H9 (cell line): Measurements from ENCODE around the gene TYRP1. TPM values are rescaled to one million over a fixed set of nuclear protein-coding genes. Genes with fewer than 3 reads are reported as not detected.

Experiments used
- DNase-seq: peaks from one replicate; pipeline ENCODE4 v3.0.0-alpha.2; 2017
- H2AFZ ChIP-seq: one replicate; pipeline ENCODE4 v1.6.1; 2013; ENCODE audit warnings: mild to moderate bottlenecking, low read length, control low read depth, moderate library complexity
- H2AK5ac ChIP-seq: 2 replicates; pipeline ENCODE4 v1.6.1; 2013; ENCODE audit warnings: low read length, control low read depth, mixed read lengths; ENCODE audit not compliant: insufficient read length
- H2BK120ac ChIP-seq: one replicate; pipeline ENCODE4 v1.6.1; 2013; ENCODE audit warnings: low read depth, mild to moderate bottlenecking, low read length, control low read depth, inconsistent platforms; ENCODE audit not compliant: poor library complexity, severe bottlenecking
- H2BK12ac ChIP-seq: 2 replicates; pipeline ENCODE4 v1.6.1; 2013; ENCODE audit warnings: low read length, control low read depth, mixed read lengths, low read depth; ENCODE audit not compliant: insufficient read length
- H2BK15ac ChIP-seq: 2 replicates; pipeline ENCODE4 v1.6.1; 2013; ENCODE audit warnings: low read depth, low read length, control low read depth
- H2BK20ac ChIP-seq: one replicate; pipeline ENCODE4 v1.6.1; 2013; ENCODE audit warnings: low read depth, mild to moderate bottlenecking, low read length, control low read depth, inconsistent platforms; ENCODE audit not compliant: poor library complexity, severe bottlenecking
- H2BK5ac ChIP-seq: 2 replicates; pipeline ENCODE4 v1.6.1; 2013; ENCODE audit warnings: low read length, control low read depth, mixed read lengths; ENCODE audit not compliant: insufficient read length
- H3K14ac ChIP-seq: 2 replicates; pipeline ENCODE4 v1.6.1; 2013; ENCODE audit warnings: low read length, control low read depth; ENCODE audit not compliant: insufficient read depth
- H3K18ac ChIP-seq: 2 replicates; pipeline ENCODE4 v1.6.1; 2013; ENCODE audit warnings: low read depth, mild to moderate bottlenecking, mixed read lengths, low read length, control low read depth; ENCODE audit not compliant: insufficient read length
- H3K23ac ChIP-seq: 2 replicates; pipeline ENCODE4 v1.6.1; 2013; ENCODE audit warnings: low read length, control low read depth, mixed read lengths, low read depth; ENCODE audit not compliant: insufficient read length
- H3K23me2 ChIP-seq: 2 replicates; pipeline ENCODE4 v1.6.1; 2013; ENCODE audit warnings: low read depth, mild to moderate bottlenecking, mixed read lengths, low read length, control low read depth; ENCODE audit not compliant: insufficient read length, poor library complexity, severe bottlenecking
- H3K27ac ChIP-seq: 2 replicates; pipeline ENCODE4 v1.5.1; 2013; ENCODE audit warnings: low read length, control low read depth, mixed read lengths, low read depth; ENCODE audit not compliant: insufficient read length
- H3K27me3 ChIP-seq: 2 replicates; pipeline ENCODE4 v1.6.1; 2013; ENCODE audit warnings: low read length, control low read depth, inconsistent platforms; ENCODE audit not compliant: insufficient read depth
- H3K4ac ChIP-seq: 2 replicates; pipeline ENCODE4 v1.6.1; 2013; ENCODE audit warnings: low read depth, mild to moderate bottlenecking, control low read depth, inconsistent platforms, low read length, moderate library complexity
- H3K4me1 ChIP-seq: 2 replicates; pipeline ENCODE4 v1.6.1; 2013; ENCODE audit warnings: low read length, control low read depth, inconsistent platforms; ENCODE audit not compliant: insufficient read depth
- H3K4me2 ChIP-seq: 2 replicates; pipeline ENCODE4 v1.6.1; 2013; ENCODE audit warnings: low read length, control low read depth, mixed read lengths; ENCODE audit not compliant: insufficient read length, insufficient read depth
- H3K56ac ChIP-seq: 2 replicates; pipeline ENCODE4 v1.6.1; 2013; ENCODE audit warnings: low read depth, mild to moderate bottlenecking, mixed read lengths, low read length, control low read depth; ENCODE audit not compliant: insufficient read length
- H3K79me1 ChIP-seq: 2 replicates; pipeline ENCODE4 v1.6.1; 2013; ENCODE audit warnings: low read depth, mild to moderate bottlenecking, moderate library complexity, low read length, control low read depth, inconsistent platforms; ENCODE audit not compliant: insufficient read depth, poor library complexity, severe bottlenecking
- H3K79me2 ChIP-seq: 2 replicates; pipeline ENCODE4 v1.6.1; 2013; ENCODE audit warnings: low read length, control low read depth, inconsistent platforms; ENCODE audit not compliant: insufficient read depth
- H3K9ac ChIP-seq: 2 replicates; pipeline ENCODE4 v1.6.1; 2013; ENCODE audit warnings: low read length, control low read depth, mixed read lengths; ENCODE audit not compliant: insufficient read length; ENCODE audit errors: extremely low read depth
- H3K9me3 ChIP-seq: one replicate; pipeline ENCODE4 v1.6.1; 2013; ENCODE audit warnings: low read depth, low read length, inconsistent platforms; ENCODE audit not compliant: control insufficient read depth
- H3T11ph ChIP-seq: one replicate; pipeline ENCODE4 v1.6.1; 2013; ENCODE audit warnings: mild to moderate bottlenecking, low read length, control low read depth, inconsistent platforms
- H4K20me1 ChIP-seq: one replicate; pipeline ENCODE4 v1.6.1; 2013; ENCODE audit not compliant: control insufficient read depth, insufficient read length, insufficient read depth
- H4K5ac ChIP-seq: 2 replicates; pipeline ENCODE4 v1.6.1; 2013; ENCODE audit warnings: low read depth, mild to moderate bottlenecking, mixed read lengths, low read length, control low read depth; ENCODE audit not compliant: insufficient read length
- H4K8ac ChIP-seq: replicated peaks from 2 replicates; pipeline ENCODE4 v1.6.1; 2013; ENCODE audit warnings: low read length, control low read depth, mixed read lengths, low read depth; ENCODE audit not compliant: insufficient read length
- H4K91ac ChIP-seq: 2 replicates; pipeline ENCODE4 v1.6.1; 2013; ENCODE audit warnings: low read depth, mild to moderate bottlenecking, moderate library complexity, mixed read lengths, low read length, control low read depth; ENCODE audit not compliant: insufficient read length
- H3K27ac Mint-ChIP-seq, 3 experiments: 2 replicates in 2 of 3; 3 replicates in 1 of 3; pipeline ENCODE4 v1.8.0; 2020 to 2021; ENCODE audit warnings: mixed read lengths in 3 of 3, mild to moderate bottlenecking in 1 of 3, moderate library complexity in 1 of 3
- H3K27me3 Mint-ChIP-seq: 2 replicates; pipeline ENCODE4 v1.8.0; 2021; ENCODE audit warnings: low read depth, mild to moderate bottlenecking, moderate library complexity, mixed read lengths
- H3K36me3 Mint-ChIP-seq, 3 experiments: 2 replicates in 2 of 3; 3 replicates in 1 of 3; pipeline ENCODE4 v1.8.0; 2020 to 2021; ENCODE audit warnings: low read depth in 3 of 3, mixed read lengths in 3 of 3; ENCODE audit not compliant: insufficient read depth in 1 of 3
- H3K4me1 Mint-ChIP-seq, 2 experiments: 2 replicates each; pipeline ENCODE4 v1.8.0; 2020; ENCODE audit warnings: mixed read lengths in 2 of 2
- H3K4me3 Mint-ChIP-seq, 2 experiments: 2 replicates in 1 of 2; 3 replicates in 1 of 2; pipeline ENCODE4 v1.8.0; 2020 to 2021; ENCODE audit warnings: mild to moderate bottlenecking in 2 of 2, mixed read lengths in 2 of 2, moderate library complexity in 1 of 2
- H3K9me3 Mint-ChIP-seq, 2 experiments: 2 replicates in 1 of 2; 3 replicates in 1 of 2; pipeline ENCODE4 v1.8.0; 2020; ENCODE audit warnings: mild to moderate bottlenecking in 2 of 2, mixed read lengths in 2 of 2, moderate library complexity in 1 of 2
- CTCF ChIP-seq: fragments of 200-600 bp; sonication (generic); conservative IDR thresholded peaks from 3 replicates; pipeline ENCODE4 v1.8.0; 2021; ENCODE audit warnings: antibody characterized with exemption, mild to moderate bottlenecking
- WGBS: extraction: QIAGEN DNeasy Blood & Tissue Kit; methylation state at CpG from one replicate; pipeline ENCODE4 v1.1.7; 2013; ENCODE audit warnings: missing lambda C conversion rate, low lambda C conversion rate, mixed read lengths; ENCODE audit not compliant: insufficient read length; ENCODE audit errors: extremely low coverage; 5-methylcytosine and 5-hydroxymethylcytosine counted together
- total RNA-seq: library from RNA; stranded (reverse); gene quantifications from 2 replicates; pipeline ENCODE4 v1.2.1, GENCODE V29; 2021

Gene TYRP1
- total RNA-seq, 1 experiment from 2014 or later = not detected

- no peaks in the 10 kb centered on the region for H3K27me3 Mint-ChIP-seq
- Histone ChIP-seq H4K91ac (no peak overlapping the region), H2BK20ac (no peak overlapping the region), H2BK120ac (no peak overlapping the region), H2BK5ac (no peak overlapping the region), H2BK15ac (no peak overlapping the region), H3K4me2 (no peak overlapping the region), H3K9me3 (no peaks in the 10 kb centered on the region), H4K5ac (no peak overlapping the region), H3K4ac (no peak overlapping the region), H4K8ac (no peak overlapping the region), H3K14ac (no peak overlapping the region), H3K9ac (no peak overlapping the region), H3K4me1 (peaks cover 2% of the 10 kb centered on the region; the same call in 1 of the 2 replicates), H3K18ac (no peak overlapping the region), H2AK5ac (no peak overlapping the region), H2AFZ (no peak overlapping the region), H3K23ac (no peak overlapping the region), H3K23me2 (no peaks in the 10 kb centered on the region), H3K56ac (no peak overlapping the region), H3K79me2 (no peaks in the 10 kb centered on the region), H2BK12ac (no peak overlapping the region), H3T11ph (no peak overlapping the region), H3K27ac (no peak overlapping the region), H3K79me1 (no peaks in the 10 kb centered on the region), H3K27me3 (no peaks in the 10 kb centered on the region), H4K20me1 (no peaks in the 10 kb centered on the region)
- H3K4me1 Mint-ChIP-seq = peaks cover 11 to 12% of the 10 kb centered on the region in 2 experiments
- no peaks in the 10 kb centered on the region for H3K36me3 Mint-ChIP-seq
- no peak for DNase-seq
- no peak overlapping the region for H3K4me3 Mint-ChIP-seq
- WGBS = no CpG with 5 or more reads among the region's 1 CpG
- no peak for TF ChIP-seq CTCF
- no peak overlapping the region; a peak in 2 of 7 replicates for H3K27ac Mint-ChIP-seq
- no peaks in the 10 kb centered on the region for H3K9me3 Mint-ChIP-seq
These were observed 24.7 kb downstream of the TYRP1 start for GRCh38 chr9:12717907-12718306.
